ENCODE data around the gene MMP1. TPM values are rescaled to one million over a fixed set of nuclear protein-coding genes. Genes with fewer than 3 reads are reported as not detected.
A peak's percentile ranks its signal among the peaks of the same experiment; 100 is the strongest.

Gene MMP1
- total RNA-seq, result not detected

GRCh38 chr11:102798012-102798746 lies at the start of gene MMP1:
TSS of gene MMP1 (minus strand) at chr11:102798160. CDS start at chr11:102798092, 68 bp downstream.
- no peak for ATAC-seq
- H3K4me3 Mint-ChIP-seq, result no peak within 1 kb of the TSS
- no peaks in the 10 kb centered on the region for H3K9me3 Mint-ChIP-seq
- H3K4me1 Mint-ChIP-seq (ENCODE audit: low read depth in 2 of 2), result no peaks in the 10 kb centered on the region
- no peaks in the 10 kb centered on the region for H3K27me3 Mint-ChIP-seq
- no peaks in the 10 kb centered on the region for H3K36me3 Mint-ChIP-seq
- H3K27ac Mint-ChIP-seq, result no peak within 1 kb of the TSS
- no peak for DNase-seq (ENCODE audit: low spot score)

- Mint-ChIP-seq H3K36me3 (no peaks in the 10 kb centered on the region), H3K4me1 (ENCODE audit: low read depth in 2 of 2) (no peaks in the 10 kb centered on the region), H3K4me3 (no peak overlapping the region), H3K27me3 (peaks cover 0 to 3% of the 10 kb centered on the region in 2 donors), H3K27ac (no peak overlapping the region), H3K9me3 (peaks cover 3% of the 10 kb centered on the region)
- no peak for DNase-seq (ENCODE audit: low spot score)
- no peak for ATAC-seq
These were observed 48.3 kb upstream of the MMP1 start for GRCh38 chr11:102846292-102846691.

GRCh38 chr11:102843489-102843888 lies 45.5 kb upstream of the MMP1 start, which contains the start of gene MMP3:
TSS of gene MMP3 (minus strand) at chr11:102843609. CDS start at chr11:102843546, 63 bp downstream.
- Mint-ChIP-seq H3K4me1 (ENCODE audit: low read depth in 2 of 2) (no peaks in the 10 kb centered on the region), H3K9me3 (peaks cover 3% of the 10 kb centered on the region), H3K36me3 (no peaks in the 10 kb centered on the region), H3K4me3 (no peak within 1 kb of the TSS), H3K27me3 (peaks cover 0 to 3% of the 10 kb centered on the region in 2 donors), H3K27ac (no peak within 1 kb of the TSS)
- ATAC-seq (no peak), DNase-seq (ENCODE audit: low spot score) (no peak)

GRCh38 chr11:102842930-102843329 lies 45.0 kb upstream of the MMP1 start:
- Mint-ChIP-seq H3K36me3 (no peaks in the 10 kb centered on the region), H3K9me3 (peaks cover 3% of the 10 kb centered on the region), H3K27ac (no peak overlapping the region), H3K4me3 (no peak overlapping the region), H3K4me1 (ENCODE audit: low read depth in 2 of 2) (no peaks in the 10 kb centered on the region), H3K27me3 (peaks cover 0 to 3% of the 10 kb centered on the region in 2 donors)
- ATAC-seq (no peak), DNase-seq (ENCODE audit: low spot score) (no peak)

GRCh38 chr11:102840018-102840417 lies 42.1 kb upstream of the MMP1 start:
- no peak overlapping the region for H3K27ac Mint-ChIP-seq
- no peak overlapping the region for H3K4me3 Mint-ChIP-seq
- DNase-seq (ENCODE audit: low spot score), result no peak
- no peaks in the 10 kb centered on the region for H3K4me1 Mint-ChIP-seq (ENCODE audit: low read depth in 2 of 2)
- ATAC-seq, result no peak
- H3K27me3 Mint-ChIP-seq, result peaks cover 0 to 2% of the 10 kb centered on the region in 2 donors
- H3K9me3 Mint-ChIP-seq, result peaks cover 3% of the 10 kb centered on the region
- no peaks in the 10 kb centered on the region for H3K36me3 Mint-ChIP-seq

- no peak for DNase-seq (ENCODE audit: low spot score)
- no peak for ATAC-seq
- no peak overlapping the region for H3K27ac Mint-ChIP-seq
- no peak overlapping the region for H3K4me3 Mint-ChIP-seq
- H3K9me3 Mint-ChIP-seq, result no peaks in the 10 kb centered on the region
- H3K36me3 Mint-ChIP-seq, result no peaks in the 10 kb centered on the region
- H3K4me1 Mint-ChIP-seq (ENCODE audit: low read depth in 2 of 2), result no peaks in the 10 kb centered on the region
- H3K27me3 Mint-ChIP-seq, result peaks cover 0 to 11% of the 10 kb centered on the region in 2 donors
These were observed 39.7 kb upstream of the MMP1 start for GRCh38 chr11:102837646-102838045.

GRCh38 chr11:102837156-102837555 lies 39.2 kb upstream of the MMP1 start:
- Mint-ChIP-seq H3K4me1 (ENCODE audit: low read depth in 2 of 2) (no peaks in the 10 kb centered on the region), H3K27me3 (peaks cover 2 to 15% of the 10 kb centered on the region in 2 donors), H3K9me3 (no peaks in the 10 kb centered on the region), H3K27ac (no peak overlapping the region), H3K4me3 (no peak overlapping the region), H3K36me3 (no peaks in the 10 kb centered on the region)
- ATAC-seq (no peak), DNase-seq (ENCODE audit: low spot score) (no peak)

GRCh38 chr11:102836290-102836875 lies 38.4 kb upstream of the MMP1 start:
- no peaks in the 10 kb centered on the region for H3K4me1 Mint-ChIP-seq (ENCODE audit: low read depth in 2 of 2)
- no peaks in the 10 kb centered on the region for H3K9me3 Mint-ChIP-seq
- H3K36me3 Mint-ChIP-seq, result no peaks in the 10 kb centered on the region
- no peak for ATAC-seq
- no peak for DNase-seq (ENCODE audit: low spot score)
- no peak overlapping the region for H3K27ac Mint-ChIP-seq
- H3K27me3 Mint-ChIP-seq, result peaks cover 6 to 21% of the 10 kb centered on the region in 2 donors
- H3K4me3 Mint-ChIP-seq, result no peak overlapping the region

GRCh38 chr11:102833731-102834130 lies 35.8 kb upstream of the MMP1 start:
- DNase-seq (ENCODE audit: low spot score), result no peak
- no peaks in the 10 kb centered on the region for H3K4me1 Mint-ChIP-seq (ENCODE audit: low read depth in 2 of 2)
- no peak overlapping the region for H3K4me3 Mint-ChIP-seq
- no peak for ATAC-seq
- no peaks in the 10 kb centered on the region for H3K9me3 Mint-ChIP-seq
- peaks cover 15 to 37% of the 10 kb centered on the region in 2 donors for H3K27me3 Mint-ChIP-seq
- H3K36me3 Mint-ChIP-seq, result no peaks in the 10 kb centered on the region
- no peak overlapping the region for H3K27ac Mint-ChIP-seq

GRCh38 chr11:102832612-102833011 lies 34.7 kb upstream of the MMP1 start:
- H3K9me3 Mint-ChIP-seq, result no peaks in the 10 kb centered on the region
- peak in 1 of 2 donors; percentile 45 for ATAC-seq
- H3K27ac Mint-ChIP-seq, result no peak overlapping the region
- H3K4me1 Mint-ChIP-seq (ENCODE audit: low read depth in 2 of 2), result no peaks in the 10 kb centered on the region
- no peak for DNase-seq (ENCODE audit: low spot score)
- H3K4me3 Mint-ChIP-seq, result no peak overlapping the region
- no peaks in the 10 kb centered on the region for H3K36me3 Mint-ChIP-seq
- peaks cover 15 to 37% of the 10 kb centered on the region in 2 donors for H3K27me3 Mint-ChIP-seq

GRCh38 chr11:102831489-102832440 lies 33.8 kb upstream of the MMP1 start:
- H3K4me1 Mint-ChIP-seq (ENCODE audit: low read depth in 2 of 2), result no peaks in the 10 kb centered on the region
- H3K36me3 Mint-ChIP-seq, result no peaks in the 10 kb centered on the region
- H3K27ac Mint-ChIP-seq, result no peak overlapping the region
- H3K27me3 Mint-ChIP-seq, result peaks cover 15 to 37% of the 10 kb centered on the region in 2 donors
- ATAC-seq, result no peak
- DNase-seq (ENCODE audit: low spot score), result no peak
- no peaks in the 10 kb centered on the region for H3K9me3 Mint-ChIP-seq
- H3K4me3 Mint-ChIP-seq, result no peak overlapping the region

GRCh38 chr11:102831128-102831488 lies 33.1 kb upstream of the MMP1 start:
- DNase-seq (ENCODE audit: low spot score) (no peak), ATAC-seq (no peak)
- Mint-ChIP-seq H3K27ac (no peak overlapping the region), H3K4me1 (ENCODE audit: low read depth in 2 of 2) (no peaks in the 10 kb centered on the region), H3K36me3 (no peaks in the 10 kb centered on the region), H3K27me3 (peaks cover 15 to 37% of the 10 kb centered on the region in 2 donors), H3K9me3 (no peaks in the 10 kb centered on the region), H3K4me3 (no peak overlapping the region)

- peaks cover 15 to 36% of the 10 kb centered on the region in 2 donors for H3K27me3 Mint-ChIP-seq
- H3K4me1 Mint-ChIP-seq (ENCODE audit: low read depth in 2 of 2), result no peaks in the 10 kb centered on the region
- H3K27ac Mint-ChIP-seq, result no peak overlapping the region
- ATAC-seq (no peak), DNase-seq (ENCODE audit: low spot score) (no peak)
- H3K4me3 Mint-ChIP-seq, result no peak overlapping the region
- no peaks in the 10 kb centered on the region for H3K36me3 Mint-ChIP-seq
- no peaks in the 10 kb centered on the region for H3K9me3 Mint-ChIP-seq
These were observed 32.2 kb upstream of the MMP1 start for GRCh38 chr11:102830001-102830727.

Data from natural killer cell treated with Interleukin-12 subunit alpha and Interleukin-12 subunit beta and Interleukin-15 and Interleukin-18, amount 100 ng/mL, for 72 hours (primary cell).